Measurements from ENCODE around the gene STK32A.

The STK32A gene

DNA sequence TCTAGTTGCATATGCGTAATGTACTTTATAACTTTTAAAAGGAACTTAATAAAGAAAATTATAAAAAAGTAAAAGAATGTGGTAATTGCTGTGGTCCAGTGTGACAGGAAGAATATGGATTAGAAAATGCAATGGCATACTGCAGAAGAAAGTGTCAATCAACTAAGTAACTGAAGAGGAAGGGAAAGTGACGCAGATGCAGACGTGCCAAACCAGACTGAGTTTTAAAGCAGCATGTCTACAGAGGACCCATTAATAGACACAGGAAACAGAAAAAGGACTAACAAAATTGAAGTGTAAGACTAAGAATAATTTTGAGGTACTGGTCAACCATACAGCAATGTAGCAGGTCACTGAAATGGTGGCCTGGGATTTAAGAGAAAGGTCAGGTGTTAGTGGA is 201.8 kb downstream of the STK32A start:
- H3K4me1 ChIP-seq (ENCODE audit: control insufficient read depth, low read depth, low read length): peaks cover 45% of the 10 kb centered on the region
- no peak overlapping the region for H3K27ac ChIP-seq (ENCODE audit: low read length)
- no peaks in the 10 kb centered on the region for H3K9me3 ChIP-seq (ENCODE audit: control insufficient read depth, low read depth, low read length)
- peaks cover 22% of the 10 kb centered on the region for H3K36me3 ChIP-seq (ENCODE audit: control insufficient read depth, low read depth, low read length)
- no peak overlapping the region for H3K4me3 ChIP-seq (ENCODE audit: low read length)
- no peaks in the 10 kb centered on the region for H3K27me3 ChIP-seq (ENCODE audit: control insufficient read depth, insufficient read depth, low read length)
- H3K9ac ChIP-seq (ENCODE audit: low read length): no peak overlapping the region

GRCh38 chr5:147437161-147437596 is 202.4 kb downstream of the STK32A start:
- Histone ChIP-seq H3K27me3 (ENCODE audit: control insufficient read depth, insufficient read depth, low read length) (no peaks in the 10 kb centered on the region), H3K9me3 (ENCODE audit: control insufficient read depth, low read depth, low read length) (no peaks in the 10 kb centered on the region), H3K27ac (ENCODE audit: low read length) (no peak overlapping the region), H3K4me3 (ENCODE audit: low read length) (no peak overlapping the region), H3K9ac (ENCODE audit: low read length) (no peak overlapping the region), H3K4me1 (ENCODE audit: control insufficient read depth, low read depth, low read length) (peaks cover 43% of the 10 kb centered on the region), H3K36me3 (ENCODE audit: control insufficient read depth, low read depth, low read length) (peaks cover 24% of the 10 kb centered on the region)
